Measurements from ENCODE around the gene LAMTOR4.
"Not testable (repeated sequence)": the region's sequence is repeated elsewhere in the genome, so short reads cannot be mapped to it uniquely, and the experiment has no call there.

The LAMTOR4 gene

DNA sequence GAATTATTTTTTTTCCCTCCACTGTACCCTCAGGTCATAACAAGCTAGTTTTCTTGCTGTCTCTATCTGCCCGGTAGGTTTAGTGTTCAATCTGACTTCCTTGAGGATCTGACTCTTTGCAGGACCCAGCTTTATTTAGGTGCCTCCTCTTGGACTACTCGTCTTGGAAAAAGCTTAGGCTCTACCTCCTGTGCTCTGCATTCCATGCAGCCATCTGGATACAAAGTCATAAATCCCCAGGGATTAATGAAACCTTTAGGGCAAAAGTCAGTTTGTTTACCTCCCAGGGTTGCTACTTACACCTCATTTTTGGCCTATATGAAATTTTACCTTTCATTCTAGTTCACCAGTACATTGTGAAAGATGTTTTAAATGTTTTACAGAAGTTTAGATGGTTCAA, 37.0 kb downstream of the LAMTOR4 start:
- no peak for DNase-seq
- intact Hi-C loops (cut with DNase I), result no loop called here

- no peak for DNase-seq
- intact Hi-C loops (cut with DNase I), result no loop called here
Measured at GRCh38 chr7:100189061-100189460, 40.3 kb downstream of the LAMTOR4 start.

DNA sequence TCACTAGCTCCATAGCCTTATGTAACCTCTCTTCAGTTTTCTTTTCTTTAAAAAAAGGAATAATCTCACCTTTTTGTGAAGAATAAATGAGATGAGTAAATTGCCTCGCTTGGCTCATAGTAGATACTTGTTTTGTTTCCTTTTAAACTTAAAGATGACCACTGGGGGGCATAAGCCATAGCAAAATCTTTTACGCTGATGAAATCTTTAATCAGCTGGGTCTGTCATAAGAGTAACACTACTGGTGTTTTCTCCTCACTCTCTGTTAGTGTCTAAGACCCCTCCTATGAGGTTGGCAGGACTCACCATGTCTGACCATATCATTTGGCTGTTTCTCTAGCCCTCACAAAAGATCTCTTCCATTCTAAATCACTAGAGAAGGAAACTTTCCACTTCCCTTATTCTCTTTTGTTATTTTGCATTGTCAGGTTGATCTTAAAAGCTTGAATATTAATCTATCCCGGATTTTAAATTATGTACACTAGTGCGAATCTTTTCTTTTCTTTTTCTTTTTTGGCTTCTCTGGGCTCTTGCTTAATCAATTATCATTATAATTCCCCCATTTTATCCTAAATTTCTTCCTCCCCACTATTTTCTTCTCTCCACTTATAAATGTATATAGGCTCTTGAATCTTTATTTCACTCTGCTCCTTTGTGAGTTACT, 41.5 kb downstream of the LAMTOR4 start:
- no peak for DNase-seq
- intact Hi-C loops (cut with DNase I), result no loop called here

- intact Hi-C loops (cut with DNase I), result no loop called here
- DNase-seq, result no peak
Measured at GRCh38 chr7:100191775-100192174, 43.1 kb downstream of the LAMTOR4 start.

DNA sequence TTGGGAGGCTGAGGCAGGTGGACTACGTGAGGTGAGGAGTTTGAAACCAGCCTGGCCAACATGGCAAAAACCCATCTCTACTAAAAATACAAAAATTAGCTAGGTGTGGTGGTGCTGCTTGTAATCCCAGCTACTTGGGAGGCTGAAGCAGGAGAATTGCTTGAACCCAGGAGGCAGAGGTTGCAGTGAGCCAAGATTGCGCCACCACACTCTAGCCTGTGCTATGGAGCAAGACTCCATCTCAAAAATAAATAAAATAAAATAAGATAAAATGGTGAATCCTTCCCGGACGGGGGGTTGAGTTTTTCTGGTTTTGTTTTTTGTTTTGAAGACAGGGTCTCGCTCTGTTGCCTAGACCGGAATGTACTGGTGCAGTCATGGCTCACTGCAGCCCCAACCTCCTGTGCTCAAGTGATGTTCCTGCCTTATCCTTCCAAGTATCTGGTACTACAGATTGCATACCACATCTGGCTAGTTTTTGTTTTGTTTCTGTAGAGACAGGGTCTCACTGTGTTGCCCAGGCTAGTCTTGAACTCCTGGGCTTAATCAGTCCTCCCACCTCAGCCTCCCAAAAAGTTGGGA, 43.7 kb downstream of the LAMTOR4 start:
- DNase-seq; intact Hi-C loops (cut with DNase I): not testable (repeated sequence)

GRCh38 chr7:100192969-100193368, 44.3 kb downstream of the LAMTOR4 start:
- DNase-seq, result no peak
- intact Hi-C loops (cut with DNase I), result no loop called here

- intact Hi-C loops (cut with DNase I), result no loop called here
- DNase-seq, result no peak
Measured at GRCh38 chr7:100195222-100195621, 46.5 kb downstream of the LAMTOR4 start.

DNA sequence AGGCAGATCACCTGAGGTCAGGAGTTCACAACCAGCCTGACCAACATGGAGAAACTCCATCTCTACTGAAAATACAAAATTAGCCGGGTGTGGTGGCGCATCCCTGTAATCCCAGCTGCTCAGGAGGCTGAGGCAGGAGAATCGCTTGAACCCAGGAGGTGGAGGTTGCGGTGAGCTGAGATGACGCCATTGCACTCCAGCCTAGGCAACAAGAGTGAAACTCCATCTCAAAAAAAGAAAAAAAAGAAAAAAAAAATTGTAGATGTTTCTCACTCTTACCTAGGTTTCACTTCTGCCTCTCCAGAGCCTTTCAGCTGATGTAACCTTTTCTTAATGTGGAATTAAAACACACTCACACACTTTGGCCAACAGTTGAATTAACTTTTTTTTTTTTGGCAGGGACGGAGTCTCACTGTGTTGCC, 47.2 kb downstream of the LAMTOR4 start:
- intact Hi-C loops (cut with DNase I); DNase-seq: not testable (repeated sequence)

DNA sequence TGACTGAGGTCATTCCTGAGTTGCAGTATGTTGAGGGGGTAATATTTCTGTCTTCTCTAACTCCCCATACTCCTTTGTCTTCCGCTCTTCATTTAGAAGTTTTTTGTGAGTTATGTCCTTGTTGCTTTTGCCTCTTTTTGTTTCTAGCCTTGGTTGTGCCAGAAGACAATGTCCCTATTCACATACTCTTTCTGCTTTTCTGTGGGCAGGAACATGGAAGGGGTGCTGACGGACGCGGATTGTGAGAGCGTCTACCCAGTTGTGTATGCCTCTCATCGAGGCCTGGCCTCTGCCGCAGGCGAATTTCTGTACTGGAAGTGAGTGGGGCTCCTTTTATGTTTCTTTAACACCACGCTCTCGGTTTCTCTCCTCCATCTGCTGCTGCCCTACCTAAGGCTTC, 49.5 kb downstream of the LAMTOR4 start:
- intact Hi-C loops (cut with DNase I), result no loop called here
- peak in 1 of 42 donors; percentile 21 for DNase-seq

- DNase-seq, result no peak
- intact Hi-C loops (cut with DNase I), result no loop called here
Measured at GRCh38 chr7:100200693-100201092, 52.0 kb downstream of the LAMTOR4 start.
